Measurements from ENCODE around the gene SEMA5A. TPM values are rescaled to one million over a fixed set of nuclear protein-coding genes. Genes with fewer than 3 reads are reported as not detected.

Gene SEMA5A
- total RNA-seq, 5 donors from 2014 or later (not counting 1 experiment from before 2014, with no cell fraction given): 0.60 to 5.1 (median 1.5) TPM

- ChIA-PET POLR2A (no interaction called here), CTCF (no interaction called here)
- 73% methylated on average over 15 of the region's 17 CpGs for WGBS (ENCODE audit: insufficient coverage)
- ATAC-seq (replicated peaks in 1 of 4) (no peak), DNase-seq (no peak)
- Histone ChIP-seq H3K4me3 (ENCODE audit: control insufficient read depth in 1 of 2, extremely low read depth in 1 of 2, low read length in 1 of 2) (no peak overlapping the region), H3K4me1 (ENCODE audit: control insufficient read depth in 1 of 2, extremely low read depth in 1 of 2, insufficient read depth in 2 of 2, low read length in 2 of 2) (no peaks in the 10 kb centered on the region), H3K27ac (ENCODE audit: low read length) (no peak overlapping the region), H3K36me3 (ENCODE audit: control insufficient read depth in 2 of 2, extremely low read depth in 1 of 2, insufficient read depth in 1 of 2, low read length in 1 of 2) (no peaks in the 10 kb centered on the region), H3K9me3 (no peaks in the 10 kb centered on the region), H3K27me3 (replicated peaks in 1 of 2; ENCODE audit: control insufficient read depth in 2 of 2, extremely low read depth in 1 of 2, insufficient read depth in 2 of 2, low read length in 1 of 2) (no peaks in the 10 kb centered on the region)
- H3K27ac Mint-ChIP-seq: no peak overlapping the region
- peaks cover 2 to 14% (median 12%) of the 10 kb centered on the region in 3 donors for H3K9me3 Mint-ChIP-seq
- no peaks in the 10 kb centered on the region for H3K27me3 Mint-ChIP-seq
- no peak overlapping the region for H3K4me3 Mint-ChIP-seq
- H3K36me3 Mint-ChIP-seq: no peaks in the 10 kb centered on the region
- no peaks in the 10 kb centered on the region for H3K4me1 Mint-ChIP-seq
Observed at GRCh38 chr5:9265441-9266287, 280.2 kb downstream of the SEMA5A start.

- ChIA-PET CTCF (no interaction called here), POLR2A (no interaction called here)
- no CpG with 5 or more reads among the region's 5 CpGs for WGBS (ENCODE audit: insufficient coverage)
- Mint-ChIP-seq H3K27me3 (no peaks in the 10 kb centered on the region), H3K9me3 (peaks cover 2 to 12% (median 9%) of the 10 kb centered on the region in 3 donors), H3K4me1 (no peaks in the 10 kb centered on the region), H3K36me3 (no peaks in the 10 kb centered on the region), H3K4me3 (no peak overlapping the region), H3K27ac (no peak overlapping the region)
- no peak for ATAC-seq (replicated peaks in 1 of 4)
- DNase-seq: no peak
- Histone ChIP-seq H3K4me1 (ENCODE audit: control insufficient read depth in 1 of 2, extremely low read depth in 1 of 2, insufficient read depth in 2 of 2, low read length in 2 of 2) (no peaks in the 10 kb centered on the region), H3K9me3 (no peaks in the 10 kb centered on the region), H3K27me3 (replicated peaks in 1 of 2; ENCODE audit: control insufficient read depth in 2 of 2, extremely low read depth in 1 of 2, insufficient read depth in 2 of 2, low read length in 1 of 2) (no peaks in the 10 kb centered on the region), H3K36me3 (ENCODE audit: control insufficient read depth in 2 of 2, extremely low read depth in 1 of 2, insufficient read depth in 1 of 2, low read length in 1 of 2) (no peaks in the 10 kb centered on the region), H3K27ac (ENCODE audit: low read length) (no peak overlapping the region), H3K4me3 (ENCODE audit: control insufficient read depth in 1 of 2, extremely low read depth in 1 of 2, low read length in 1 of 2) (no peak overlapping the region)
Observed at GRCh38 chr5:9264301-9264700, 281.6 kb downstream of the SEMA5A start.

GRCh38 chr5:9263656-9264055 lies 282.2 kb downstream of the SEMA5A start:
- no peaks in the 10 kb centered on the region for H3K36me3 Mint-ChIP-seq
- H3K4me3 Mint-ChIP-seq: no peak overlapping the region
- POLR2A ChIA-PET: no interaction called here
- ATAC-seq (replicated peaks in 1 of 4) (no peak), DNase-seq (no peak)
- H3K4me1 Mint-ChIP-seq: no peaks in the 10 kb centered on the region
- Histone ChIP-seq H3K4me3 (ENCODE audit: control insufficient read depth in 1 of 2, extremely low read depth in 1 of 2, low read length in 1 of 2) (no peak overlapping the region), H3K27ac (ENCODE audit: low read length) (no peak overlapping the region), H3K27me3 (replicated peaks in 1 of 2; ENCODE audit: control insufficient read depth in 2 of 2, extremely low read depth in 1 of 2, insufficient read depth in 2 of 2, low read length in 1 of 2) (no peaks in the 10 kb centered on the region), H3K9me3 (no peaks in the 10 kb centered on the region), H3K4me1 (ENCODE audit: control insufficient read depth in 1 of 2, extremely low read depth in 1 of 2, insufficient read depth in 2 of 2, low read length in 2 of 2) (no peaks in the 10 kb centered on the region), H3K36me3 (ENCODE audit: control insufficient read depth in 2 of 2, extremely low read depth in 1 of 2, insufficient read depth in 1 of 2, low read length in 1 of 2) (no peaks in the 10 kb centered on the region)
- CTCF ChIA-PET: no interaction called here
- H3K27ac Mint-ChIP-seq: no peak overlapping the region
- peaks cover 2 to 12% (median 9%) of the 10 kb centered on the region in 3 donors for H3K9me3 Mint-ChIP-seq
- no CpG with 5 or more reads among the region's 2 CpGs for WGBS (ENCODE audit: insufficient coverage)
- no peaks in the 10 kb centered on the region for H3K27me3 Mint-ChIP-seq

GRCh38 chr5:9251379-9251980 lies 294.4 kb downstream of the SEMA5A start:
- no peaks in the 10 kb centered on the region for H3K4me1 Mint-ChIP-seq
- POLR2A ChIA-PET: no interaction called here
- H3K4me3 Mint-ChIP-seq: no peak overlapping the region
- H3K27me3 ChIP-seq (replicated peaks in 1 of 2; ENCODE audit: control insufficient read depth in 2 of 2, extremely low read depth in 1 of 2, insufficient read depth in 2 of 2, low read length in 1 of 2): no peaks in the 10 kb centered on the region
- H3K36me3 Mint-ChIP-seq: no peaks in the 10 kb centered on the region
- no peaks in the 10 kb centered on the region for H3K36me3 ChIP-seq (ENCODE audit: control insufficient read depth in 2 of 2, extremely low read depth in 1 of 2, insufficient read depth in 1 of 2, low read length in 1 of 2)
- no peaks in the 10 kb centered on the region for H3K9me3 ChIP-seq
- H3K4me3 ChIP-seq (ENCODE audit: control insufficient read depth in 1 of 2, extremely low read depth in 1 of 2, low read length in 1 of 2): no peak overlapping the region
- H3K4me1 ChIP-seq (ENCODE audit: control insufficient read depth in 1 of 2, extremely low read depth in 1 of 2, insufficient read depth in 2 of 2, low read length in 2 of 2): no peaks in the 10 kb centered on the region
- H3K27ac ChIP-seq (ENCODE audit: low read length): no peak overlapping the region
- no CpG with 5 or more reads among the region's 2 CpGs for WGBS (ENCODE audit: insufficient coverage)
- DNase-seq: no peak
- no peaks in the 10 kb centered on the region for H3K27me3 Mint-ChIP-seq
- ATAC-seq (replicated peaks in 1 of 4): no peak
- no peak overlapping the region for H3K27ac Mint-ChIP-seq
- peaks cover 0 to 24% (median 23%) of the 10 kb centered on the region in 3 donors for H3K9me3 Mint-ChIP-seq
- CTCF ChIA-PET: no interaction called here

- Mint-ChIP-seq H3K36me3 (no peaks in the 10 kb centered on the region), H3K27ac (no peak overlapping the region), H3K27me3 (no peaks in the 10 kb centered on the region), H3K4me3 (no peak overlapping the region), H3K4me1 (no peaks in the 10 kb centered on the region), H3K9me3 (peaks cover 8 to 15% (median 11%) of the 10 kb centered on the region in 3 donors)
- no peak for ATAC-seq (replicated peaks in 1 of 4)
- H3K4me1 ChIP-seq (ENCODE audit: control insufficient read depth in 1 of 2, extremely low read depth in 1 of 2, insufficient read depth in 2 of 2, low read length in 2 of 2): no peaks in the 10 kb centered on the region
- DNase-seq: no peak
- ChIA-PET POLR2A (no interaction called here), CTCF (no interaction called here)
- no peaks in the 10 kb centered on the region for H3K27me3 ChIP-seq (replicated peaks in 1 of 2; ENCODE audit: control insufficient read depth in 2 of 2, extremely low read depth in 1 of 2, insufficient read depth in 2 of 2, low read length in 1 of 2)
- WGBS (ENCODE audit: insufficient coverage): no CpG with 5 or more reads among the region's 3 CpGs
- no peak overlapping the region for H3K27ac ChIP-seq (ENCODE audit: low read length)
- no peak overlapping the region for H3K4me3 ChIP-seq (ENCODE audit: control insufficient read depth in 1 of 2, extremely low read depth in 1 of 2, low read length in 1 of 2)
- no peaks in the 10 kb centered on the region for H3K9me3 ChIP-seq
- no peaks in the 10 kb centered on the region for H3K36me3 ChIP-seq (ENCODE audit: control insufficient read depth in 2 of 2, extremely low read depth in 1 of 2, insufficient read depth in 1 of 2, low read length in 1 of 2)
Observed at GRCh38 chr5:9249231-9249630, 296.6 kb downstream of the SEMA5A start.

GRCh38 chr5:9245071-9245470 lies 300.8 kb downstream of the SEMA5A start:
- H3K36me3 Mint-ChIP-seq: no peaks in the 10 kb centered on the region
- ChIA-PET POLR2A (no interaction called here), CTCF (no interaction called here)
- no peak overlapping the region for H3K27ac Mint-ChIP-seq
- H3K27me3 Mint-ChIP-seq: no peaks in the 10 kb centered on the region
- Histone ChIP-seq H3K27ac (ENCODE audit: low read length) (no peak overlapping the region), H3K36me3 (ENCODE audit: control insufficient read depth in 2 of 2, extremely low read depth in 1 of 2, insufficient read depth in 1 of 2, low read length in 1 of 2) (no peaks in the 10 kb centered on the region), H3K27me3 (replicated peaks in 1 of 2; ENCODE audit: control insufficient read depth in 2 of 2, extremely low read depth in 1 of 2, insufficient read depth in 2 of 2, low read length in 1 of 2) (no peaks in the 10 kb centered on the region), H3K4me1 (ENCODE audit: control insufficient read depth in 1 of 2, extremely low read depth in 1 of 2, insufficient read depth in 2 of 2, low read length in 2 of 2) (no peaks in the 10 kb centered on the region), H3K4me3 (ENCODE audit: control insufficient read depth in 1 of 2, extremely low read depth in 1 of 2, low read length in 1 of 2) (no peak overlapping the region), H3K9me3 (no peaks in the 10 kb centered on the region)
- no peak for DNase-seq
- WGBS (ENCODE audit: insufficient coverage): 100% methylated on average over 1 of the region's 3 CpGs
- no peak overlapping the region for H3K4me3 Mint-ChIP-seq
- ATAC-seq (replicated peaks in 1 of 4): no peak
- H3K9me3 Mint-ChIP-seq: peaks cover 0 to 11% (median 8%) of the 10 kb centered on the region in 3 donors
- no peaks in the 10 kb centered on the region for H3K4me1 Mint-ChIP-seq

Data from T-cell (primary cell).